Measurements from ENCODE around the gene SEPTIN12. TPM values are rescaled to one million over a fixed set of nuclear protein-coding genes. Genes with fewer than 3 reads are reported as not detected.

The SEPTIN12 gene
- total and polyA plus RNA-seq, 2 donors (not counting 3 experiments of a cell fraction or from before 2014, with no cell fraction given), result not detected

- Histone ChIP-seq H3K4me2 (ENCODE audit: insufficient read depth, low read length) (no peak overlapping the region), H3K9ac (replicated peaks; ENCODE audit: extremely low read depth, insufficient read depth, low read length) (no peak overlapping the region), H3K9me1 (replicated peaks; ENCODE audit: control insufficient read depth, extremely low read depth, insufficient read depth, low read length) (no peaks in the 10 kb centered on the region), H3K79me2 (ENCODE audit: control insufficient read depth, insufficient read depth, low read length) (no peaks in the 10 kb centered on the region), H4K20me1 (replicated peaks; ENCODE audit: control insufficient read depth, extremely low read depth, insufficient read depth, low read length) (no peaks in the 10 kb centered on the region), H3K9me3 (replicated peaks; ENCODE audit: control insufficient read depth, insufficient read depth, low read length) (no peaks in the 10 kb centered on the region), H3K27me3 (ENCODE audit: control insufficient read depth in 2 of 2, insufficient read depth in 2 of 2, low read length in 2 of 2) (no peaks in the 10 kb centered on the region), H2AFZ (ENCODE audit: low read depth, low read length) (no peak overlapping the region), H3K4me1 (ENCODE audit: control insufficient read depth, extremely low read depth, insufficient read depth, low read length) (no peaks in the 10 kb centered on the region), H3K36me3 (ENCODE audit: control insufficient read depth in 2 of 2, extremely low read depth in 1 of 2, insufficient read depth in 2 of 2, low read length in 2 of 2) (no peaks in the 10 kb centered on the region), H3K27ac (ENCODE audit: insufficient read depth, low read depth, low read length) (no peak overlapping the region), H3K4me3 (replicated peaks in 1 of 3; ENCODE audit: insufficient read depth in 1 of 3, low read depth in 1 of 3, low read length in 3 of 3) (no peak overlapping the region)
- TF ChIP-seq POLR2A (IDR thresholded peaks at IDR 0.05; ENCODE audit: low read depth, low read length), result no peak
- no peak for TF ChIP-seq MYC (IDR thresholded peaks at IDR 0.05; ENCODE audit: low read depth, low read length)
- no peak for TF ChIP-seq FOS (IDR thresholded peaks at IDR 0.05; ENCODE audit: borderline replicate concordance, insufficient read depth, low read length)
- TF ChIP-seq EZH2 (IDR thresholded peaks at IDR 0.05; ENCODE audit: borderline replicate concordance, low read depth, low read length, severe bottlenecking), result no peak
- BruUV-seq (replicated peaks), result no TSS peak
- POLR2A ChIA-PET, result no interaction called here
- intact Hi-C loops (cut with micrococcal nuclease) (no loop called here), dilution Hi-C loops (cut with MboI; ENCODE audit: extremely low pct_ligation_motif_present, low sequenced_read_pairs) (no loop called here)
- CTCF ChIA-PET, result no interaction called here
- no peak for DNase-seq (ENCODE audit: low read depth, low spot score)
- FAIRE-seq, result no peak
Observed at GRCh38 chr16:4778050-4778392, 10.1 kb downstream of the SEPTIN12 start.

GRCh38 chr16:4777339-4778049, 10.7 kb downstream of the SEPTIN12 start:
- no peaks in the 10 kb centered on the region for H3K36me3 ChIP-seq (ENCODE audit: control insufficient read depth in 2 of 2, extremely low read depth in 1 of 2, insufficient read depth in 2 of 2, low read length in 2 of 2)
- DNase-seq (ENCODE audit: low read depth, low spot score), result no peak
- TF ChIP-seq JUN (IDR thresholded peaks at IDR 0.05; ENCODE audit: borderline replicate concordance, insufficient read depth, insufficient read length, low read depth), result no peak
- TF ChIP-seq EZH2 (IDR thresholded peaks at IDR 0.05; ENCODE audit: borderline replicate concordance, low read depth, low read length, severe bottlenecking), result no peak
- TF ChIP-seq POLR2AphosphoS5 (IDR thresholded peaks at IDR 0.05; ENCODE audit: insufficient read depth, low read depth, low read length), result no peak
- TF ChIP-seq FOS (IDR thresholded peaks at IDR 0.05; ENCODE audit: borderline replicate concordance, insufficient read depth, low read length), result no peak
- TF ChIP-seq POLR2A (IDR thresholded peaks at IDR 0.05; ENCODE audit: low read depth, low read length), result no peak
- no peak for TF ChIP-seq GATA2 (IDR thresholded peaks at IDR 0.05; ENCODE audit: insufficient read depth, insufficient read length, low read depth, low read length)
- TF ChIP-seq, protein P1, sequence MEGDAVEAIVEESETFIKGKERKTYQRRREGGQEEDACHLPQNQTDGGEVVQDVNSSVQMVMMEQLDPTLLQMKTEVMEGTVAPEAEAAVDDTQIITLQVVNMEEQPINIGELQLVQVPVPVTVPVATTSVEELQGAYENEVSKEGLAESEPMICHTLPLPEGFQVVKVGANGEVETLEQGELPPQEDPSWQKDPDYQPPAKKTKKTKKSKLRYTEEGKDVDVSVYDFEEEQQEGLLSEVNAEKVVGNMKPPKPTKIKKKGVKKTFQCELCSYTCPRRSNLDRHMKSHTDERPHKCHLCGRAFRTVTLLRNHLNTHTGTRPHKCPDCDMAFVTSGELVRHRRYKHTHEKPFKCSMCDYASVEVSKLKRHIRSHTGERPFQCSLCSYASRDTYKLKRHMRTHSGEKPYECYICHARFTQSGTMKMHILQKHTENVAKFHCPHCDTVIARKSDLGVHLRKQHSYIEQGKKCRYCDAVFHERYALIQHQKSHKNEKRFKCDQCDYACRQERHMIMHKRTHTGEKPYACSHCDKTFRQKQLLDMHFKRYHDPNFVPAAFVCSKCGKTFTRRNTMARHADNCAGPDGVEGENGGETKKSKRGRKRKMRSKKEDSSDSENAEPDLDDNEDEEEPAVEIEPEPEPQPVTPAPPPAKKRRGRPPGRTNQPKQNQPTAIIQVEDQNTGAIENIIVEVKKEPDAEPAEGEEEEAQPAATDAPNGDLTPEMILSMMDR (IDR thresholded peaks at IDR 0.05; ENCODE audit: extremely low read depth in 1 of 2, insufficient read depth in 1 of 2, low read depth in 1 of 2, low read length in 2 of 2), result no peak
- no peak for TF ChIP-seq MAX (IDR thresholded peaks at IDR 0.05; ENCODE audit: insufficient read depth, insufficient read length)
- no peak for TF ChIP-seq MYC (IDR thresholded peaks at IDR 0.05; ENCODE audit: low read depth, low read length)
- H3K27me3 ChIP-seq (ENCODE audit: control insufficient read depth in 2 of 2, insufficient read depth in 2 of 2, low read length in 2 of 2), result no peaks in the 10 kb centered on the region
- no peaks in the 10 kb centered on the region for H3K9me3 ChIP-seq (replicated peaks; ENCODE audit: control insufficient read depth, insufficient read depth, low read length)
- ChIA-PET POLR2A (no interaction called here), CTCF (no interaction called here)
- dilution Hi-C loops (cut with MboI; ENCODE audit: extremely low pct_ligation_motif_present, low sequenced_read_pairs) (no loop called here), intact Hi-C loops (cut with micrococcal nuclease) (no loop called here)
- no peaks in the 10 kb centered on the region for H3K79me2 ChIP-seq (ENCODE audit: control insufficient read depth, insufficient read depth, low read length)
- no peak overlapping the region for H3K4me2 ChIP-seq (ENCODE audit: insufficient read depth, low read length)
- H3K27ac ChIP-seq (ENCODE audit: insufficient read depth, low read depth, low read length), result no peak overlapping the region
- no peaks in the 10 kb centered on the region for H3K9me1 ChIP-seq (replicated peaks; ENCODE audit: control insufficient read depth, extremely low read depth, insufficient read depth, low read length)
- no peak overlapping the region for H2AFZ ChIP-seq (ENCODE audit: low read depth, low read length)
- H3K4me1 ChIP-seq (ENCODE audit: control insufficient read depth, extremely low read depth, insufficient read depth, low read length), result no peaks in the 10 kb centered on the region
- H3K4me3 ChIP-seq (replicated peaks in 1 of 3; ENCODE audit: insufficient read depth in 1 of 3, low read depth in 1 of 3, low read length in 3 of 3), result no peak overlapping the region
- H3K9ac ChIP-seq (replicated peaks; ENCODE audit: extremely low read depth, insufficient read depth, low read length), result no peak overlapping the region
- BruUV-seq (replicated peaks), result no TSS peak
- no peaks in the 10 kb centered on the region for H4K20me1 ChIP-seq (replicated peaks; ENCODE audit: control insufficient read depth, extremely low read depth, insufficient read depth, low read length)
- no peak for FAIRE-seq

Measured in endothelial cell of umbilical vein (primary cell).